Activated T-cell treated with anti-CD3 and anti-CD28 coated beads for 1 hour (primary cell): ENCODE measurements around the gene ERC1.
"Not testable (repeated sequence)": the region's sequence is repeated elsewhere in the genome, so short reads cannot be mapped to it uniquely, and the experiment has no call there.

ENCODE experiments used
- DNase-seq: peaks from one replicate; pipeline ENCODE4 v3.0.0-alpha.2; 2020; ENCODE audit warnings: low read depth

ERC1 gene

DNA sequence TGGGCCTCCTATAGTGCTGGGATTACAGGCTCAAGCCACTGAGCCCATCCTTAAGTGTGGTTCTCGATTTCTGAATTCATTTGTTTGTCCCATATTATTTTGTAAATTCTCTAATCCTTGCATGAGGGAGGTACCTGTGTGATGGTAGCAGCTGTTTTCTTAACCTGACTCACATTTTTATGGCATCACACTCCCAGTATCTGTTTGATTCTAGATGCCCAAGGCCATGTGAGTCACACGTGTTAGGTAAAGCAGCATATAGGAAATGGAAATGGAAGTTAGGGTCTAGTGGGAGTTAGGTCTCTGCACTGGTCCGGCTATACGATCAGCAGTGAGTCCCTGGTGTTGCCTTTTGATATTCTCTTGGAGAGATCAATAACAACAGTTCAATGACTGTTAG, 198.1 kb downstream of the ERC1 start:
- DNase-seq, result no peak

- DNase-seq, result no peak
Measured at GRCh38 chr12:1195513-1195912, 204.5 kb downstream of the ERC1 start.

- no peak for DNase-seq
Measured at GRCh38 chr12:1197264-1198018, 206.4 kb downstream of the ERC1 start.

GRCh38 chr12:1198854-1199253, 207.8 kb downstream of the ERC1 start:
- not testable (repeated sequence) for DNase-seq

DNA sequence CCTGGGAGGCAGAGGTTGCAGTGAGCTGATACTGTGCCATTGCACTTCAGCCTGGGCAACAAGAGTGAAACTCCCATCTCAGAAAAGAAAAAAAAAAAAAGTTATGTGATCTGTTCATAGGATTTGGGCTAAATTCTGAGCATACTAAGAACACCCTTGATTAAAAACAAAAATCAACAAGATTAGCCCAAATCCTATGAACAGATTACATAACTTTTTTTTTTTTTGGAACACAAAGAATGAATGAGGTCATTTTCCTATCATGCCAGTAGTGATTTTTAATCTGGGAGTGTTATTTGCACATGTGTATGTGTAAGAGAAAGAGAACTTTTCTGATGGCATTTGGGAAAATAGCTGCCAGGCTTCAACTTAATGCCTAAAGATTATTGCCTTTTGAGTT, 208.7 kb downstream of the ERC1 start:
- DNase-seq, result no peak

DNA sequence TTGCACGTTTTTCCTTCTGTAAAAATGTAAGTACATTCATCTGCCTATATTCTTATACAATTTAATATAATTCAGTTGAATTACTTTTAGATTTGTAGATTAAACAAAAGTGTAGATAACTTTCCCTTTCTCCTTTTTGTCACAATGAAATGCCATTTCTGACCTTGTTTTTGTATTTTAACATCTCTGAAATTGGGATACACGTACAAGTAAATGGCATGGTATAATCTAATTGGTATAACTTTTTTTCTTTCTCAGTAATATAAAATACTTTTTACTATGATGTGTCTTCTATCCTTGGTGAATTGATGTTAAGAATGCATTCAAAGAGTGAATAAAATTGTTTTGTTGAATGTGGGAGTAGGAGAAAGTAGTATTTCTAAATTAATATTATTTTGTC, 210.0 kb downstream of the ERC1 start:
- DNase-seq, result no peak

- no peak for DNase-seq
Measured at GRCh38 chr12:1201886-1202285, 210.9 kb downstream of the ERC1 start.

- no peak for DNase-seq
Measured at GRCh38 chr12:1203735-1204019, 212.7 kb downstream of the ERC1 start.

DNA sequence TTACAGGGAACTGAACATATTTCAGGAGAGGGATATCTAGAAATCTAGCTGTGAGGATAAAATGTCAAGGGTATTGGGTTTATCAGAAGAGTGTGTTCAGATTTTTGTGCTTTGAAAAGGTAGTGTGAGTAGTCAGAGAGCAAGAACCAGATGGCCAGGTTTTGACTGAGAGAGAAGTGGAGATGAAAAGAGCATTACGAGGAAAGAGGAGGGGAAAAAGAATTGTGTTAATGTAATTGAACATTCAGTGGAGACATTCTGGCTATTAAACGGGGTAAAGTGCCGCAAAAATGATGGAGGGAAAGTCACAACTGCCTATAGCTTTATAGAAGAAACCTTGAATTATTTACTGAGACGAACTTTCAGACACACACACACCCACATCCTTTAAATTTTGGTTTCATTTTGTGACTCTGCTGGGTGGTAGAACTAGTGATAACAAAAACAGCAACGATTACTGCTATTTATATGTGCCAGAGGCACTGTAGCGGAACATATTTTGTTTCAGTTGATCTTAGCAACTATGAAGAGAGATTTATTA, 213.6 kb downstream of the ERC1 start:
- DNase-seq, result no peak

DNA sequence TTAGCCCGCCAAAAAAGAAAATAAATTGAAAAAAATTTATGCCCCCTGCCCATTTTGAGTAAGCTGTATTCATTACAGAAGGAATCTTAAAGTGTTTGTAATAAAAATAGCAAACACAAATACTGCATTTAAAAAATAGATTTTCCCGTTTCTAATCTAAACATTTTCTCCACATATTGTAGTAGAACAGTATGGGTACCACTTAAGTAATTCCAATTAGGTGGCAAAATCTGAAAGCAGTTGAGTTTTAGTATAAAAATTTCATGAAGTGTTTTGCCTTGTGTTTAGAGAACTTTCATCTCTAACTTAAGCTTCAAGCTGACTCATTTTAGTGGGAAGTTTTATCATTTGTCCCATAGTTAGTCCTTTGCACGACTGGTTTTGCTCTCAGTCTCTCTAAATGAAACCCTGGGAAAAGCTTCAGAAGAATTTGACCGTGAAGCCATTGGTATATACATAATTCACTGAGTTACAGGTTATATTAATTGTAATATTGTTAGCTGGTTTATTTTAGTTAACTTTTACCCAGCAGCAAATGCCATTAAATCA, 214.6 kb downstream of the ERC1 start:
- no peak for DNase-seq

DNA sequence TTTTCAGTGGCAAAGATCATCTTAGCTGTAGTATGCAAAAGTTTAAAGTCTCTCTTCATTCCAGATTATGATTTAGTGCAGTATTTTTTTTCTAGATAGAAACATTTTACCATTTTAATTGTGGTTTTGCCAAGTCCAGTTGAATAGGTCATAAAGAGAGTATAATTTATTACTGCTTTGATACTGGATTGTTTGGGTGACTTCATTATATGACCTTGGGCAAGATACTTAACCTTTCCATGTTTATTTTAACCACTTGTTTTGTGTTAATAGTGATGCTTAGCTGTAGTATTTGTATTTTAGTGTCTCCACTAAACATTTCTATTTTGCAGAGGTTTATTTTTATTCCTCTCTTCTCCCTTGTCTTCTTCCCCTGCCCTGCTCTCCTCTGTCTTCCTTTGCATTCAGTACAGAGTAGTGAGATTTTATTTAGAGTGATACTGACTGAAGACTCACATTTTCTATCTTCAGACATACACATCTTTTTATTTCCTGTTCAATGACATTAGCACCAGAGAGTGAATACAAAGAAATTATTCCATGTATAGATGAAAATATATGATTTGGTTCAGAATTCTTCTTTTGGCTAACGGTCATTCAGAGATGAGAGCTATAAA, 215.2 kb downstream of the ERC1 start:
- no peak for DNase-seq

GRCh38 chr12:1207276-1207675, 216.3 kb downstream of the ERC1 start:
- DNase-seq, result no peak

- DNase-seq, result not testable (repeated sequence)
Measured at GRCh38 chr12:1208719-1209118, 217.7 kb downstream of the ERC1 start.

DNA sequence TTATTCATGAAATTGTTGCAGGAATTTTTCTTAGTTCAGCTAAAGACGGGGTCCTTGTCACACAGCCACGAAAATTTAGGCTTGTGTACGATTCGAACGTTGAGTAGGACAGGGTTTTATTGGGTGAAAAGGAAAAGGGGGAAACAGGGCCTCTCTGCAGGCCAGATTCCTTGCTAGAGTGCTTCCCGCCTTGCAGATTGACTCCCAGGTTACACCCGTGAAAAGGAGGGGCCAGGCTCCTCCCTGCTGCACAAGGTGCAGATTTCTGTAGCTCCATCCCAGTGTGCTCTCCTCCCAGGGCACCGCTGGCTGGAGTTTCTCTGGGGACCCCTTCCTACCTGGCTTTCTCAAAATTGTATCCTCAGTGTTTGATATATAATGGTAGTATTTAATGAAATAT, 221.5 kb downstream of the ERC1 start:
- no peak for DNase-seq

DNA sequence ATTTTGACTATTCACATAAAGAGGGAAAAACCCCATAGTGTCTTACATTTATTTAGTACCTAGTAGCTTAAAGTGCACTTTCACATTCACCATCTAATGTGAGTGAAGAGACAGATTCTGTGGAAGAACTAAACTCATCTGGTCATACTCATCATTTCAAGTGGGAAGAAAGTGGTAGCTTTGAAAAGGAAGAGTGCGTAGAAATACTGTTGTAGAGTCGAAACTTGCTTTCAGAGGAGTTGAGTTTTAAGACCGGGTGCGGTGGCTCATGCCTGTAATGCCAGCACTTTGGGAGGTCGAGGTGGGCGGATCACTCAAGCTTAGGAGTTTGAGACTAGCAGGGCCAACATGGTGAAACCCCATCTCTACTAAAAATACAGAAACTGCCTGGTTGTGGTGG, 222.2 kb downstream of the ERC1 start:
- DNase-seq, result no peak

GRCh38 chr12:1213618-1214205, 222.7 kb downstream of the ERC1 start:
- DNase-seq, result no peak

GRCh38 chr12:1216560-1216959, 225.5 kb downstream of the ERC1 start:
- no peak for DNase-seq

- DNase-seq, result no peak
Measured at GRCh38 chr12:1217191-1217949, 226.3 kb downstream of the ERC1 start.

DNA sequence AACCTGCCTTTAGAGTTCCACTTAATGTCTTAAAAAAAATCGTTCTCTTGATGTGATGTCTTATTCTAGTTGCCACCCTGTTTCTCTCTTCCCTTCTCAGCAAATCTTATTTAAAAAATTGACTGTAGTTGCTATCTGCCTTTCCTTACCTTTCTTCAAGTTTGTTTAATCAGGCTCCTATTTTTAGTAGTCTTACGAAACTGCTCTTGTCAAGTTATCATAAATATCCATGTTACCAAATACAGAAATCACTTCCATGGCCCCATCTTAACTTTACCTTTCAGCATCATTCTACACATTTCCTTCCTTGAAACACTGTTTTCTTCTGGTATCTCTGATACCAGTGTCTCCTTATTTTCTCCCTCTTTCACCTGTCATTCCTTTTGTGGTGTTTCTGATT, 227.3 kb downstream of the ERC1 start:
- no peak for DNase-seq

GRCh38 chr12:1220127-1221092, 229.4 kb downstream of the ERC1 start:
- DNase-seq, result no peak
